ENCODE data around the gene CACNG5.

DNA sequence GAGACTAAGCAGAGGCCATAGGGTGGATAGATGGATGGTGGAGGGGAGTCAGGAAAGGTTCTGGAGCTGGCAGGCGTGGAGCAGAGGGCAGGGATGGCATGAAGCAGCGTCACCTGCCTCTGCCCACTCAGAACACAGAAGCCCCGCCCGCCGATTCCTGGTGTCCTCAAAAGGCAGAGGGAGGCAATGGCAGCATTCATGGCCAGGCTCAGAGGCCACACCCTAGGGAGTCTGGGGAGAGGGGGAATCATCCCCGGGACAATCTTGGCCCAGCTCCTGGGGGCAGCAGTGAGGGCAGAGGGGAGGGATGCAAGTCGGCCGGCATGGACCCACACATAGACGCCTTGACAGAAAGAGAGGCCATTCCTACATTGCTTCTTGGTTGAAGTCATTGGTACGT is 68.9 kb downstream of the CACNG5 start:
- TF ChIP-seq, protein P1, sequence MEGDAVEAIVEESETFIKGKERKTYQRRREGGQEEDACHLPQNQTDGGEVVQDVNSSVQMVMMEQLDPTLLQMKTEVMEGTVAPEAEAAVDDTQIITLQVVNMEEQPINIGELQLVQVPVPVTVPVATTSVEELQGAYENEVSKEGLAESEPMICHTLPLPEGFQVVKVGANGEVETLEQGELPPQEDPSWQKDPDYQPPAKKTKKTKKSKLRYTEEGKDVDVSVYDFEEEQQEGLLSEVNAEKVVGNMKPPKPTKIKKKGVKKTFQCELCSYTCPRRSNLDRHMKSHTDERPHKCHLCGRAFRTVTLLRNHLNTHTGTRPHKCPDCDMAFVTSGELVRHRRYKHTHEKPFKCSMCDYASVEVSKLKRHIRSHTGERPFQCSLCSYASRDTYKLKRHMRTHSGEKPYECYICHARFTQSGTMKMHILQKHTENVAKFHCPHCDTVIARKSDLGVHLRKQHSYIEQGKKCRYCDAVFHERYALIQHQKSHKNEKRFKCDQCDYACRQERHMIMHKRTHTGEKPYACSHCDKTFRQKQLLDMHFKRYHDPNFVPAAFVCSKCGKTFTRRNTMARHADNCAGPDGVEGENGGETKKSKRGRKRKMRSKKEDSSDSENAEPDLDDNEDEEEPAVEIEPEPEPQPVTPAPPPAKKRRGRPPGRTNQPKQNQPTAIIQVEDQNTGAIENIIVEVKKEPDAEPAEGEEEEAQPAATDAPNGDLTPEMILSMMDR (IDR thresholded peaks at IDR 0.05) = no peak
- TF ChIP-seq POLR2A (IDR thresholded peaks at IDR 0.05) = no peak
- TF ChIP-seq EP300 (IDR thresholded peaks at IDR 0.05) = no peak

Measured in sigmoid colon (tissue), 4 donors.